DOHH2 (cell line): ENCODE results near the gene USH2A.

Experiments
- H3F3A ChIP-seq: fragments of 200-600 bp; sonication (generic), shearing (Covaris generic); 2 replicates; pipeline ENCODE4 v1.6.0; 2016; ENCODE audit warnings: antibody characterized with exemption, mild to moderate bottlenecking; ENCODE audit not compliant: control insufficient read depth, insufficient read depth
- H3K27ac ChIP-seq: fragments of 200-600 bp; sonication (generic); 2 replicates; pipeline ENCODE4 v1.5.1; 2014; ENCODE audit warnings: low read depth, mild to moderate bottlenecking, low read length, moderate library complexity
- H3K27me3 ChIP-seq: fragments of 200-600 bp; sonication (generic); 2 replicates; pipeline ENCODE4 v1.6.1; 2014; ENCODE audit warnings: mild to moderate bottlenecking, low read length, mixed read lengths; ENCODE audit not compliant: control insufficient read depth
- H3K36me3 ChIP-seq: fragments of 200-600 bp; sonication (generic); 2 replicates; pipeline ENCODE4 v1.6.1; 2014; ENCODE audit warnings: mild to moderate bottlenecking, low read length, moderate library complexity, mixed read lengths; ENCODE audit not compliant: control insufficient read depth
- H3K4me1 ChIP-seq: fragments of 200-600 bp; sonication (generic); 2 replicates; pipeline ENCODE4 v1.6.1; 2014; ENCODE audit warnings: mild to moderate bottlenecking, low read length, mixed read lengths; ENCODE audit not compliant: control insufficient read depth
- H3K4me2 ChIP-seq: fragments of 200-600 bp; sonication (generic); 2 replicates; pipeline ENCODE4 v1.6.0; 2014; ENCODE audit warnings: mild to moderate bottlenecking, low read length, moderate library complexity
- H3K4me3 ChIP-seq: fragments of 200-600 bp; sonication (generic); 2 replicates; pipeline ENCODE4 v1.5.1; 2014; ENCODE audit warnings: mild to moderate bottlenecking, low read length, mixed read lengths
- H3K79me2 ChIP-seq: fragments of 200-600 bp; sonication (generic); 2 replicates; pipeline ENCODE4 v1.6.1; 2014; ENCODE audit warnings: mild to moderate bottlenecking, low read length, mixed read lengths; ENCODE audit not compliant: control insufficient read depth
- H3K9me2 ChIP-seq: fragments of 200-600 bp; sonication (generic); replicated peaks from 2 replicates; pipeline ENCODE4 v1.6.1; 2014; ENCODE audit warnings: mild to moderate bottlenecking, low read length, mixed read lengths; ENCODE audit not compliant: control insufficient read depth
- H3K9me3 ChIP-seq: fragments of 200-600 bp; sonication (generic); 2 replicates; pipeline ENCODE4 v1.6.1; 2014; ENCODE audit warnings: antibody characterized with exemption, low read length, mixed read lengths; ENCODE audit not compliant: control insufficient read depth, insufficient read depth
- H4K20me1 ChIP-seq: fragments of 200-600 bp; sonication (generic); 2 replicates; pipeline ENCODE4 v1.6.0; 2014; ENCODE audit warnings: low read depth, mild to moderate bottlenecking, antibody characterized with exemption, low read length, moderate library complexity; ENCODE audit not compliant: control insufficient read depth, insufficient read depth
- CTCF ChIP-seq: fragments of 200-600 bp; sonication (generic); IDR thresholded peaks from one replicate; pipeline ENCODE4 v1.5.1; 2014; ENCODE audit warnings: antibody characterized with exemption, mild to moderate bottlenecking, low read depth, low read length; ENCODE audit not compliant: poor library complexity, severe bottlenecking
- EZH2phosphoT487 ChIP-seq: fragments of 200-600 bp; sonication (generic); IDR thresholded peaks from 2 replicates; pipeline ENCODE4 v1.6.1; 2017; ENCODE audit warnings: borderline replicate concordance, mild to moderate bottlenecking, antibody characterized with exemption, low read length, moderate library complexity, mixed read lengths

The USH2A gene

DNA sequence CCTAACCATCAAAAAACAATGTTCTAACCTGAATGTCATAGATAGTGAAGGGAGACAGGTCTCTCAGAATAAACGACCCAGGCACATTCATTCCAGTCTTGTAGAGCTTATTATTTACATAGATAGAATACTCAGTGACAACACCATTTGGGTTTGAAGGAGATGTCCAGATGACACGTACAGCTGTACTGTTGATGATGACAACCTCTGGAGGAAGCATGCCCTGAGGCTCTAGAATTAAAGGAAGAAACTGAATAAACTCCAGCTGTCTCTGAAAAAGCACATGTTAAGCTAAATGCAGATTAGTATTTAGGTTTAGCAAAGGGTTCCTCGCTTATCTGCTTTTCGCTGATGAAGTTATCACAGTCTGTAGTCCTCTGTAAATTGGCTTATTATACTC, 579.0 kb downstream of the USH2A start:
- Histone ChIP-seq H3F3A (no peaks in the 10 kb centered on the region), H3K4me1 (no peaks in the 10 kb centered on the region), H4K20me1 (no peaks in the 10 kb centered on the region), H3K79me2 (no peaks in the 10 kb centered on the region), H3K9me3 (no peaks in the 10 kb centered on the region), H3K4me2 (no peak overlapping the region), H3K4me3 (no peak overlapping the region), H3K27ac (no peak overlapping the region), H3K36me3 (no peaks in the 10 kb centered on the region), H3K27me3 (no peaks in the 10 kb centered on the region), H3K9me2 (no peaks in the 10 kb centered on the region)
- TF ChIP-seq CTCF (no peak), EZH2phosphoT487 (no peak)

DNA sequence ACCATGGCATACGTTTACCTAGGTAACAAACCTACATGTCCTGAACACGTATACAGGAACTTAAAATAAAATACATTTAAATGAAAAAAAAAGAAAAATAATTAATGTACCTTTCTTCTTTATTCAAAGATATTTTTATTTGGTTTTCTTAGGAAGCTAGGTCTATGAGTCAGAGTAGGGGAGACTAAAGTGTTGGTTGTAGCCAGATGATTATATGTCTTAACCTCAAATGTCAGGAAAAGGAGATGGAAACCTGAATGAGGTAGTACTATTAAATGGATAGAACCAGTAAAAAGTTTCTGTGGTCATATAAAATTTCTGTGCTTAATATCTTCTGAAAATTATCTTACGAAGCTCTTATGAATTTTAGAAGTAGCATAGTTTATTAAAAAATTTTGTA, 580.3 kb downstream of the USH2A start:
- Histone ChIP-seq H3K36me3 (no peaks in the 10 kb centered on the region), H3K4me1 (no peaks in the 10 kb centered on the region), H3K9me3 (no peaks in the 10 kb centered on the region), H3K27me3 (no peaks in the 10 kb centered on the region), H3K4me2 (no peak overlapping the region), H3K27ac (no peak overlapping the region), H3K79me2 (no peaks in the 10 kb centered on the region), H4K20me1 (no peaks in the 10 kb centered on the region), H3K9me2 (no peaks in the 10 kb centered on the region), H3K4me3 (no peak overlapping the region), H3F3A (no peaks in the 10 kb centered on the region)
- no peak for TF ChIP-seq CTCF
- no peak for TF ChIP-seq EZH2phosphoT487

- Histone ChIP-seq H3K27me3 (no peaks in the 10 kb centered on the region), H3F3A (no peaks in the 10 kb centered on the region), H3K27ac (no peak overlapping the region), H4K20me1 (no peaks in the 10 kb centered on the region), H3K36me3 (no peaks in the 10 kb centered on the region), H3K79me2 (no peaks in the 10 kb centered on the region), H3K9me3 (no peaks in the 10 kb centered on the region), H3K4me3 (no peak overlapping the region), H3K4me2 (no peak overlapping the region), H3K4me1 (no peaks in the 10 kb centered on the region), H3K9me2 (no peaks in the 10 kb centered on the region)
- TF ChIP-seq EZH2phosphoT487 (no peak), CTCF (no peak)
Observed at GRCh38 chr1:215835951-215836350, 587.3 kb downstream of the USH2A start.
